Mucosa of descending colon (tissue), 3 donors: Measurements from ENCODE around the gene ZNF391. TPM values are rescaled to one million over a fixed set of nuclear protein-coding genes. Genes with fewer than 3 reads are reported as not detected.
A peak's percentile ranks its signal among the peaks of the same experiment; 100 is the strongest.

Source experiments
- ATAC-seq: fragments of 200-7000 bp; cut with Tn5 transposase; one replicate; pipeline ENCODE4 v1.9.1; 2020; ENCODE audit warnings: mild to moderate bottlenecking, moderate library complexity
- DNase-seq, 3 donors: peaks; one replicate each; pipeline ENCODE4 v3.0.0-alpha.2; 2020
- H3K36me3 ChIP-seq: fragments of 200-600 bp; one replicate; pipeline ENCODE4 v1.8.0; 2021; ENCODE audit warnings: low read depth, mild to moderate bottlenecking
- H3K4me1 ChIP-seq: fragments of 200-600 bp; one replicate; pipeline ENCODE4 v1.8.0; 2021; ENCODE audit warnings: low read depth, mild to moderate bottlenecking
- H3K4me3 ChIP-seq: fragments of 200-600 bp; one replicate; pipeline ENCODE4 v1.8.0; 2021; ENCODE audit warnings: mild to moderate bottlenecking
- H3K9me3 ChIP-seq: fragments of 200-600 bp; one replicate; pipeline ENCODE4 v1.8.0; 2021; ENCODE audit warnings: mild to moderate bottlenecking
- intact Hi-C, 2 donors: fragments of 100-400 bp; cut with DNase I in 1 of 2; cut with micrococcal nuclease in 1 of 2; formaldehyde crosslinking; loops; one replicate each; pipeline versions ENCODE4 v1.11.0 to v1.11.1; 2022; cut with DNase I, micrococcal nuclease
- long read RNA-seq, 2 donors: library from polyadenylated mRNA; unstranded; transcript quantifications; one replicate each; pipeline ENCODE4 v2.0.0, GENCODE V29; 2019 to 2021
- total RNA-seq, 3 donors: library from RNA; stranded (reverse); fragmentation: NEBNext Ultra II Directional in 2 of 3; extraction: Animal tissue kit (Norgen Biotek cat#: 25700) in 2 of 3; gene quantifications; one replicate each; pipeline versions ENCODE4 v1.2.1 to v1.2.4, GENCODE V29; 2021 to 2023
- TF ChIP-seq, protein P1 (sequence below): fragments of 200-600 bp; IDR thresholded peaks from one replicate; pipeline ENCODE4 v1.8.0; 2022; ENCODE audit warnings: antibody characterized with exemption, mild to moderate bottlenecking
- donor health status: DM: no; HTN: no; CAD: no; lungs with moderate emphysema.
- donor health status: DM: no; HTN: no; CAD: no.
- donor health status: DM: no; HTN: yes; CAD: no.

Gene ZNF391
- total RNA-seq, result 1 to 10 TPM; 1.3 to 2.2 (median 1.6) TPM
- long read RNA-seq, donor 1, result 0 reads
- long read RNA-seq, donor 2, result 0 reads

DNA sequence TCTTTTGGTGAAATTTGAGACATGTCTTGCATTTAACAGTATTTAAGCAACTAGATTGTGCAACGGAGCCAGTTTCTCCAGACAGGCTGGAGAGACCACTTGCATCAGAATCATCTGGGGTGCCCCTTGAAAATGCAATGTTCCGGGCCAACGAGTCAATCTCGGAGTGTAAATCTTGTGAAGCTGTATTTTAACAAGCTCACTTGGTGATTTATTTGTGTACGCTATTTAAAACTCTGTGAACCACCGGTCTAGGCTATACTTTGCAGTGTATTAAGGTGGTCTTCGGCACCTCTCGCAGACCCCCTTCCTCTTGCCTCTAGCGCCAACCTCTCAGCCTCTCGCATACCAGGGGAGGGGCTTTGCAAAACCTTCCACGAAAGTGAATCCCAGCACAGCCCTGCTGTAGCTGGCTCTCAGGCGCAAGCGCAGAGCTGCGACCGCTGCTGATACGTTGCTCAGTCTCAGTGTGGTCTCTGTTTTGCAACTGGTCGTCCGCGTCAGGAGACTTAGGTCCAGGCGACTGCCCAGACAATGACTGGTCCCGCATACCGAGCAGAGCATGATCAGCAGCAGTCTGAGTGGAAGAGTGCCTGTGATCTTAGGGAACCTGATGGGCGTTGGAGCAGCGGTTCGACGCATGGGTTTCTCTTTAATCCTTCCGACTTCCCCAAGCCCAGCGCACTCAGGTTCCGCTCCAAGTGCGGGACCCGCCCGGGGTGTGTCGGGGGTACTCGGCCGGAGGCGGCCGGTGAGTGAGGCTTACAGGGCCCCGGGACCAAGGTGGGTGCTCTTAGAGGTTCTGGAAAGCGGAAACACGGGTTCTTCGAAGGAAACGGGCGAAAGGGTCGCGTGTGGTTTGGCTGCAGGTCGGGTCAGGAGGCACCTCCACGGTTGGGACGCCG, at the start of gene ZNF391:
TSS of gene ZNF391 (plus strand) at position 467 of the 905 bp plus-strand sequence. CDS start 11,612 bp downstream, outside the sequence.
- intact Hi-C loops, result no loop called here
- no peaks in the 10 kb centered on the region for H3K36me3 ChIP-seq
- TF ChIP-seq, protein P1, sequence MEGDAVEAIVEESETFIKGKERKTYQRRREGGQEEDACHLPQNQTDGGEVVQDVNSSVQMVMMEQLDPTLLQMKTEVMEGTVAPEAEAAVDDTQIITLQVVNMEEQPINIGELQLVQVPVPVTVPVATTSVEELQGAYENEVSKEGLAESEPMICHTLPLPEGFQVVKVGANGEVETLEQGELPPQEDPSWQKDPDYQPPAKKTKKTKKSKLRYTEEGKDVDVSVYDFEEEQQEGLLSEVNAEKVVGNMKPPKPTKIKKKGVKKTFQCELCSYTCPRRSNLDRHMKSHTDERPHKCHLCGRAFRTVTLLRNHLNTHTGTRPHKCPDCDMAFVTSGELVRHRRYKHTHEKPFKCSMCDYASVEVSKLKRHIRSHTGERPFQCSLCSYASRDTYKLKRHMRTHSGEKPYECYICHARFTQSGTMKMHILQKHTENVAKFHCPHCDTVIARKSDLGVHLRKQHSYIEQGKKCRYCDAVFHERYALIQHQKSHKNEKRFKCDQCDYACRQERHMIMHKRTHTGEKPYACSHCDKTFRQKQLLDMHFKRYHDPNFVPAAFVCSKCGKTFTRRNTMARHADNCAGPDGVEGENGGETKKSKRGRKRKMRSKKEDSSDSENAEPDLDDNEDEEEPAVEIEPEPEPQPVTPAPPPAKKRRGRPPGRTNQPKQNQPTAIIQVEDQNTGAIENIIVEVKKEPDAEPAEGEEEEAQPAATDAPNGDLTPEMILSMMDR, result no peak
- peaks cover 6% of the 10 kb centered on the region for H3K4me1 ChIP-seq
- peak; percentile 72 to 78 (median 75) for DNase-seq
- H3K4me3 ChIP-seq, result peak within 1 kb of the TSS; percentile 17
- H3K9me3 ChIP-seq, result peaks cover 2% of the 10 kb centered on the region
- ATAC-seq, result peak; percentile 97

DNA sequence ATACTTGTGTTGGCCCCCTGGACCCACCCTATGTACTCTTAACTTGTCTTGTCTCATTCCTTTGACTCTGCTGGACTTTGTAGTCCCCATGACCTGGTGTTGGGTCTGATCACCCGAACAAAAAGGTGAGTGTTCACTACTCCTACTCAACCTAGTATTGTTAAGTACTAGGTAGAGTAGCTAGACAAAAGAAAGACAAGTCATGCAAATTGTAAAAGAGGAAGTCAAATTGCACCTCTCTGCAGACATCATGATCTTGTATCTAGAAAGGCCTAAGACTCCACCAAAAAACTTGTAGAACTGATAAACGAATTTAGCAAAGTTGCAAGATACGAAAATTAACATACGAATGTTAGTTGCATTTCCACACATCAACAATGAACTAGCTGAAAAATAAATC, 35.7 kb upstream of the ZNF391 start:
- no peak for ATAC-seq
- intact Hi-C loops, result no loop called here
- H3K36me3 ChIP-seq, result no peaks in the 10 kb centered on the region
- H3K9me3 ChIP-seq, result peaks cover 11% of the 10 kb centered on the region
- H3K4me1 ChIP-seq, result no peaks in the 10 kb centered on the region
- DNase-seq, result no peak
- TF ChIP-seq, protein P1, result no peak
- no peak overlapping the region for H3K4me3 ChIP-seq

DNA sequence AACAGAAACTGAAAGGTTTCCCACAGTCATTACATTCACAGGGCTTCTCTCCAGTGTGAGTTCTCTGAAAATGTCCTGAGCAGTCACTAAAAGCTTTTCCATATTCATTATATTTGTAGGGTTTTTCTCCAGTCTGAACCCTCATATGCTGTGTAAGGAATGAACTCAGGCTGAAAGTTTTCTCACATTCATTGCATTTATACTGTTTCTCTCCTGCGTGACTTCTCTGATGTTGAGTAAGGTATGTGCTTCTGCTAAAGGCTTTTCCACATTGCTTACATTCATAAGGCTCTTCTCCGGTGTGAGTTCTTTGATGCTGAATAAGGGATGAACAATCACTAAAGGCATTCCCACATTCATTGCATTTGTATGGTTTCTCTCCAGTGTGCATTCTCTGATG, 29.8 kb upstream of the ZNF391 start:
- Histone ChIP-seq H3K9me3 (peaks cover 44% of the 10 kb centered on the region), H3K4me3 (no peak overlapping the region), H3K4me1 (no peaks in the 10 kb centered on the region), H3K36me3 (no peaks in the 10 kb centered on the region)
- ATAC-seq (no peak), DNase-seq (no peak)
- TF ChIP-seq, protein P1, result no peak
- intact Hi-C loops, result no loop called here

DNA sequence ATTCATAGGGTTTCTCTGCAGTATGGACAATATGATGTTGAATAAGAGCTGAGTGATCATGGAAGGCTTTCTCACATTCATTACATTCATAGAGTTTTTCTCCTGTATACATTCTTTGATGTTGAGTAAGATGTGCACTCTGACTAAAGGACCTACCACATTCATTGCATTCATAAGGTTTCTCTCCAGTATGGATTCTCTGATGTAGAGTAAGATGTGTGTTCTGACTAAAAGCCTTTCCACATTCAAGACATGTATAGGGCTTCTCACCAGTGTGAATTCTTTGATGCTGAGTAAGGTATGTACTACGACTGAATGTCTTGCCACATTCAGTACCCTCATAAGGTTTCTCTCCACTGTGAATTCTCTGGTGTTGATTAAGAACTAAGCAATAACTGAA, 29.3 kb upstream of the ZNF391 start:
- no peaks in the 10 kb centered on the region for H3K36me3 ChIP-seq
- DNase-seq (no peak), ATAC-seq (no peak)
- no peaks in the 10 kb centered on the region for H3K4me1 ChIP-seq
- intact Hi-C loops, result no loop called here
- peaks cover 44% of the 10 kb centered on the region for H3K9me3 ChIP-seq
- TF ChIP-seq, protein P1, result no peak
- no peak overlapping the region for H3K4me3 ChIP-seq

DNA sequence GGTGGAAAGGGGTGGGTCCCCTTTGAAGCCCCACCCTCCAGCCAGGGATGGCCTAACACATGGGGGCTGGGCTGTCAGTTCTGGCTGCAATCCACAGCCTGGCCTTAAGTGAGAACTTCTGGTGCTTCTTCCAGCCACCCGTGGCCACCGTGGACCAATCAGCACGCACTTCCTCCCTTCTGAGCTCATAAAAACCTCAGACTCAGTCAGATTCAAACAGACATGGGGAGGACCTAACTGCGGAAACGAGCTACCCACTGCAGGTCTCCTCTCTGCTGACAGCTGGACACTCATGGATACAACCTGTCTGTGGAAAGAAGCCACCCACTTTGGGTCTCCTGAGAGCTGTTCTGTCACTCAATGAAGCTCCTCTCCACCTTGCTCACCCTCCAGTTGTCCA, 20.4 kb upstream of the ZNF391 start:
- DNase-seq (no peak), ATAC-seq (no peak)
- Histone ChIP-seq H3K9me3 (no peaks in the 10 kb centered on the region), H3K4me1 (no peaks in the 10 kb centered on the region), H3K36me3 (no peaks in the 10 kb centered on the region), H3K4me3 (no peak overlapping the region)
- intact Hi-C loops, result no loop called here
- TF ChIP-seq, protein P1, result no peak
